Measurements from ENCODE around the gene SOCS7.

SOCS7 gene

DNA sequence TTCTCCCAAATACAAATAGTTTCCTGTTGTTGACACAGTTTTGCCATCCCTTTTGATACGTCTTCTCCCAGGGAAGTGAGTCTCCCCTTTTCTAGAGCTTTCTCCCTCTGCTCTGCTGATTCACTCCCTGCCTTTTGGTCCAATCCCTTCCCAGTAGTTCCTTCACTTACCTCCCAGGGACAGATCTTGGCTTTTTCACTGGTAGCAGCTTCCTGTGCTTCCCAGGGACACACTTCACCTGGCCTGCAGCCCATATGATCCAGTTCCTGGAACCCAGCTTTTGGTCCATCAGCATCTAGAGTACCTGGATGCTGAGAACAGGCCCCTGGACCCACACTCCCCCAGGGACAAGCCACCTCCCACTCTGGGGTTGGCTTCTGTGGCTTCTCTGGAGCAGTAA is 23.7 kb upstream of the SOCS7 start:
- Histone ChIP-seq H3K9me3 (ENCODE audit: control insufficient read depth, insufficient read depth, low read depth, low read length) (no peaks in the 10 kb centered on the region), H3K4me3 (ENCODE audit: low read depth, low read length) (no peak overlapping the region), H3K27me3 (ENCODE audit: control insufficient read depth, insufficient read depth, low read length) (no peaks in the 10 kb centered on the region), H3K9ac (ENCODE audit: low read length) (no peak overlapping the region), H3K4me1 (ENCODE audit: control insufficient read depth, insufficient read depth, low read length) (peaks cover 21% of the 10 kb centered on the region), H3K27ac (ENCODE audit: low read depth, low read length) (no peak overlapping the region), H3K36me3 (ENCODE audit: control insufficient read depth, insufficient read depth, low read length) (peaks cover 13% of the 10 kb centered on the region)

DNA sequence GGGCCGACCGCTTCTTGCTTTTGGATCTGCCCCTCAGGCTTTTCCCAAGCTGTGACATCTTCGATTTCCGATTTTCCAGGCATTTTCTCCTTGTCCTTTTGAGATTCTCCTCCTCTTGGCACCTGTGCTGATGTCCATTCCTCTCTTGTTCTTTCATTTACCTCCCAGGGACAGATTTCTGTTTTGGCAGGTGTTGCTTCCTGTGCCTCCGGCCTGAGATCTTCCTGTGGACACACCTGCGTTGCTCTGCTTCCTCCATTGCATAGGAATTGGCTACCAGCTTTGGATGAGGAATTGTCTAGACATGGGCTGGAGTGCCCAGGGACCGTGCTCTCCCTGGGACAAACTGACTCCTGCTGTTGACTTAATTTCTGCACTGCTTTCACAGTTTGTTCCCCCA is 23.0 kb upstream of the SOCS7 start:
- Histone ChIP-seq H3K36me3 (ENCODE audit: control insufficient read depth, insufficient read depth, low read length) (peaks cover 7% of the 10 kb centered on the region), H3K4me1 (ENCODE audit: control insufficient read depth, insufficient read depth, low read length) (peaks cover 21% of the 10 kb centered on the region), H3K27ac (ENCODE audit: low read depth, low read length) (no peak overlapping the region), H3K27me3 (ENCODE audit: control insufficient read depth, insufficient read depth, low read length) (no peaks in the 10 kb centered on the region), H3K9me3 (ENCODE audit: control insufficient read depth, insufficient read depth, low read depth, low read length) (no peaks in the 10 kb centered on the region), H3K4me3 (ENCODE audit: low read depth, low read length) (no peak overlapping the region), H3K9ac (ENCODE audit: low read length) (no peak overlapping the region)

DNA sequence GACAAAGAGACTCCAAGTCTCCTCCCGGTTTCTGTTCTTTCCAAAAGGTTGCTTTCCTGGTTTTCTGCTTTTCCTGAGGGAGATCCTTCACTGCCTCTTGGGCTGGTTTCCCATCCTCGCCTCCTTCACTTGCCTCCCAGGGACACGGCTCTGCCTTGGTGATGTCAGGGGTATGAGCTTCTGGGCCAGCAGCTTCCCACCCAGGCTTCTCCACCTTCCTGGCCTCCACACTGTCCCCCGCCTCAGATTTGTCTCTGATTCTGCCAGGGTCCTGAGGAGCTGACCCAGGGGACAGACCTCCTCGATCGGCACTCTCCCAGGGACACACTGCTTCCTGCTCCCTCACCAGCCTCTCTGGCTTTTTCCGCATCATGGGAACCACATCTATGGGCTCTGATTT is 22.4 kb upstream of the SOCS7 start:
- peaks cover 14% of the 10 kb centered on the region for H3K4me1 ChIP-seq (ENCODE audit: control insufficient read depth, insufficient read depth, low read length)
- H3K27ac ChIP-seq (ENCODE audit: low read depth, low read length): no peak overlapping the region
- no peaks in the 10 kb centered on the region for H3K9me3 ChIP-seq (ENCODE audit: control insufficient read depth, insufficient read depth, low read depth, low read length)
- no peaks in the 10 kb centered on the region; the same call in 1 of the 2 replicates for H3K36me3 ChIP-seq (ENCODE audit: control insufficient read depth, insufficient read depth, low read length)
- H3K27me3 ChIP-seq (ENCODE audit: control insufficient read depth, insufficient read depth, low read length): no peaks in the 10 kb centered on the region
- no peak overlapping the region for H3K4me3 ChIP-seq (ENCODE audit: low read depth, low read length)
- H3K9ac ChIP-seq (ENCODE audit: low read length): no peak overlapping the region

DNA sequence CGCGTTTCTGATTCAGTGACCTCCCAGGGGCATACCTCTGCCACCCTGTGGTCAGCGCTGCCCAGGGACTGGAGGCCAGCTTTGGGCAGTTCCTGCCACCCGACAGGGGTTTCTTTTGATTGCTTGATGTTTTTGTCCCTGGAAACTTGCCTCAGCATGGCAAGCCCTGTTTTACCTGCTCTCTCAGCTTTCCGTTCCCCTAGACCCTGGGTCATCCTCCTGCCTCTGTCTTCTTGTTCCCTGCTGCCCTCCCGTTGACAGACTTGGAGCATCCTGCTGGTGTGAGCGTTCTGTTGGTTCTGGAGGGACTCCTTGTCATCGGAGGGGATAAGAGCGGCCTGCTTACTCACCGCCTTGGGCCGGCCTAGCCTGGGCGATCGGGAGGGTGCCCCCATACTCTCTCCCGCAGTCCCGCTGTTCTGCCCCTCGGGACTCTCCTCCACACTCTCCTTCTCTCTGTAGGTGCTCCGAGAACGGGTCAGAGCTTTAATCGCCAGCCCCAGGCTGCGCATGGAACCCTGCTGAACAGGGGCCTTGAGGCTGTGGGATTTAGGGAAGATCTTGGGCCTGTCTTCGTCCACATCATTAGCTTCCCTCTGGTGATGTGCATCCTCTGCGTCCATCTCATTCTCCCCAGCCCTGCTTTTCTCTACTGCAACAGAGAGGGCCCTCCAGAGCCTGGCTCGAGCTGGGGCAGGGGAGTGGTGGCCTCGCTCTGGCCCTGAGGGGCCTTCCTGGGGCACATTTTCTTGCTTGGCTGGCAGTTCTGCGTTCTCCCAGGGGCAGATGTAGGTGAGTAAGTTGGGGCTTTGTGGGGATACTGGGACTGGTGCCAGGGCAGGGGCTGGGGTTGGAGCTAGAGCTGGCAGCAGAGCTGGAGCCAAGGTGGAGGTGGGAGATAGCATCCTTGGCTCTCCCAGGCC is 21.6 kb upstream of the SOCS7 start:
- Histone ChIP-seq H3K9me3 (ENCODE audit: control insufficient read depth, insufficient read depth, low read depth, low read length) (no peaks in the 10 kb centered on the region), H3K27ac (ENCODE audit: low read depth, low read length) (no peak overlapping the region), H3K9ac (ENCODE audit: low read length) (no peak overlapping the region), H3K36me3 (ENCODE audit: control insufficient read depth, insufficient read depth, low read length) (no peaks in the 10 kb centered on the region; the same call in 1 of the 2 replicates), H3K4me3 (ENCODE audit: low read depth, low read length) (no peak overlapping the region), H3K4me1 (ENCODE audit: control insufficient read depth, insufficient read depth, low read length) (peaks cover 7% of the 10 kb centered on the region), H3K27me3 (ENCODE audit: control insufficient read depth, insufficient read depth, low read length) (no peaks in the 10 kb centered on the region)

DNA sequence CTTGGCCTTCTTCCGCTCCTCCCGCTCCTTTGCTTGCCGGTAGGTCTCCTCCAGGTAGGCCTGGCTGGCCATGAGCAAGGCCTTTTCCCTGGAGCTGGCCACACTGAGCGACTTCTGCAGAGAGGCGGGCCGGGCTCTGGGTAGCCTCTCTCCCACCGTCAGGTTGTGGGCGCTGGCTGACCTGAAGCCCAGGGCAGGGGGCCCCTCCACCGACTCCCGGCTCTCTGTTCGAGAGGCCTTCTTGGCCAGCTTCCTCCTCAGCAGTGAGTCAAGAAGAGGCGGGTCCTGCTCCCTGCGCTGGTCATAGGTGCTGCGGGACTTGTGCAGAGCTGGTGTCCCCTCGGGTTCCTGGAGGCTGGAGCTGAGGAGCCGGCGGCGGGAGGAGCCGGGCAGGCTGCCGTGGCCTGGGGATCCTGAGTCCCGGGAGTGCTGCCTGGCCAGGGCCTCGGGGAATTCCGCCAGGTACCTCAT is 20.7 kb upstream of the SOCS7 start:
- Histone ChIP-seq H3K36me3 (ENCODE audit: control insufficient read depth, insufficient read depth, low read length) (no peaks in the 10 kb centered on the region; the same call in 1 of the 2 replicates), H3K27ac (ENCODE audit: low read depth, low read length) (no peak overlapping the region), H3K27me3 (ENCODE audit: control insufficient read depth, insufficient read depth, low read length) (no peaks in the 10 kb centered on the region), H3K4me3 (ENCODE audit: low read depth, low read length) (no peak overlapping the region), H3K4me1 (ENCODE audit: control insufficient read depth, insufficient read depth, low read length) (no peaks in the 10 kb centered on the region), H3K9me3 (ENCODE audit: control insufficient read depth, insufficient read depth, low read depth, low read length) (no peaks in the 10 kb centered on the region), H3K9ac (ENCODE audit: low read length) (no peak overlapping the region)

DNA sequence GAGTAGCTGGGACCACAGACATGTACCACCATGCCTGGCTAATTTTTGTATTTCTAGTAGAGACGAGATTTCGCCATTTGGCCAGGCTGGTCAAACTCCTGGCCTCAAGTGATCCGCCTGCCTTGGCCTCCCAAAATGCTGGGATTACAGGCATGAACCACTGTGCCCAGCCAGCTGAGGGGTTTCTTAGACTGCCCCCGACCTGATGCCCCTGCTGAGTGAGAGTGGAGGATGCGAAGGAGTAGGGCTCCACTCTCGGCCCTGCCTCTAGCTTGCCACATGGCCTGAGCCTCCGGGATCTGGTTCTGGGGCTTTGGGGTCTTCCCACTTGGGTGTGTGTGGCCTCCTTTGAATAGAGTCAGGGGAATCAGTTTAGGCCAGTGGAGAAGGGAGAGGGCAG is 18.9 kb upstream of the SOCS7 start:
- H3K27me3 ChIP-seq (ENCODE audit: control insufficient read depth, insufficient read depth, low read length): no peaks in the 10 kb centered on the region
- no peaks in the 10 kb centered on the region for H3K4me1 ChIP-seq (ENCODE audit: control insufficient read depth, insufficient read depth, low read length)

DNA sequence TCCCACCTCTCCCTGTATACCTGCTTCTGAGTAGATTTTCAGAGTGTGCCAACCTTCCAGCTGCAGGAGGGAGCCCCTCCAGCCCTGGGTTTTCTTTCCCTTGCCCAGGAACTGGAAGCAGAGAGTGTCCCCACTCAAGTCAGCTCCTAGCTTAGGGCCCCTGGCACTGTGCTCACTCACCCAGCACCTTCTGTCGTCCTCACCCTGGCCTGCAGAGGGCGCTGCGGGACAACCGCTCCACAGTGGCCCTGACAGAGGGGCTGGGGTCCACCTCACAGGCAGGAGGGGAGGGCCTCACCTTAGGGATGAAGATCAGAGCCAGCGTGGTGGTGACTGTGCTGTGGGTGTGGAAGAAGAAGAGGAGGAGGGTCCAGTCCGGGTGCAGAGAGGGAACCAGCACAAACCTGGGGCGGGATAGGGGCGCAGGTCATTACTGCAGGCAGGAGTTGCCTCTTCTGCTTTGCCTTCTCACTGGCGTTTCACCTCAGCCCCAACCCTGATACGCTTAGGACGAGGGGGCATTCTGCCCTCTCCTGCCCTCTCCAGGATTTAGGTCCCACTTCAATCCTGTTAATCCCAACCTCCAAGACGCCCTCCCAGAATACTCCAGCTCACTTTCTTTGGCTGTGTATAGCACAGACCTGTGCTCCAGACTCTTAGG is 17.9 kb upstream of the SOCS7 start:
- no peaks in the 10 kb centered on the region for H3K9me3 ChIP-seq (ENCODE audit: control insufficient read depth, insufficient read depth, low read depth, low read length)
- no peaks in the 10 kb centered on the region for H3K4me1 ChIP-seq (ENCODE audit: control insufficient read depth, insufficient read depth, low read length)
- H3K9ac ChIP-seq (ENCODE audit: low read length): no peak overlapping the region
- no peak overlapping the region for H3K4me3 ChIP-seq (ENCODE audit: low read depth, low read length)
- H3K27ac ChIP-seq (ENCODE audit: low read depth, low read length): no peak overlapping the region
- H3K27me3 ChIP-seq (ENCODE audit: control insufficient read depth, insufficient read depth, low read length): no peaks in the 10 kb centered on the region
- H3K36me3 ChIP-seq (ENCODE audit: control insufficient read depth, insufficient read depth, low read length): no peaks in the 10 kb centered on the region

More for the DNA sequence above, 18.9 kb upstream of the SOCS7 start:
- Histone ChIP-seq H3K9ac (ENCODE audit: low read length) (no peak overlapping the region), H3K9me3 (ENCODE audit: control insufficient read depth, insufficient read depth, low read depth, low read length) (no peaks in the 10 kb centered on the region), H3K27ac (ENCODE audit: low read depth, low read length) (no peak overlapping the region), H3K36me3 (ENCODE audit: control insufficient read depth, insufficient read depth, low read length) (no peaks in the 10 kb centered on the region), H3K4me3 (ENCODE audit: low read depth, low read length) (no peak overlapping the region)

DNA sequence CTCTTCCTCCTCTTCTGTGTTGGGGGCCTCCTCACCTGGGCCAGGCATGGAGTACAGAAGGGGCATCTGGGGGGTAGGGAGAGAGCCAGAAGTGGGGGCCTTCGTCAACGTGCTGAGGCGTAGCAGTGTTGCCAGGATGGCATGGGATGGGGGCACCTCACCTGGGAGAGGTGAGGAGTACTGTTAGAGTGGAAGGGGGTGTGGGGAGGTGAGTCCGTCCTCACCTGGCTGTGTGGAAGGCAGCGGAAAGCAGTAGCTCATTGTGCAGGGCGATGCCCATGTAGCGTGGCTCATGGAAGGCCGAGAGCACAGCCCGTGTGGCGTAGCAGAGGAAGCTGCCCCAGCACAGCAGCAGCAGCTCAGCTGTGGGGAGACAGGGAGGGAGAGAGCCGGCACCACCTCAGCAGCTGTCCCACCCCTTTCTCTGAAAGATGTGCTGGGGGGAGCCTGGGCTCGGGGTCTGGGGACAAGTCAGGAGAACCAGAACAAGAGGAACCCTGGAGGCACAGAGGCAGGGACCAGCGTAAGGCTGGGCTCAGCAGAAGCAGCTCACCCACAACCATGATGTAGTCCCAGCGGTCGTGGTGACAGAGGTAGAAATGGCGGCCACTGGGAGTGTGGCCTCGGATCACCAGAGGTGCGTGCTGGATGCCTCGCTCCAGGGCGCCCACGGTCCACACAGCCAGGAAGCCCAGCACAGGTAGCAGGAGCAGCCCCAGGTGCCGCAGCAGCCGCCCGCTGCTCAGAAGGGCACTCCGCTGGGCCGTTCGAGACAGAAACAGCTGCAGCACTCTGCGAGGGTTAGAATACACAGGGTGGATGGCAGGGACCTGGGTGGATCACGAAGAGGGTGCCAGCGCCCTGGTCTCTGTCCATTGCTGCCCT is 16.9 kb upstream of the SOCS7 start:
- H3K9ac ChIP-seq (ENCODE audit: low read length): no peak overlapping the region
- no peak overlapping the region for H3K4me3 ChIP-seq (ENCODE audit: low read depth, low read length)
- H3K4me1 ChIP-seq (ENCODE audit: control insufficient read depth, insufficient read depth, low read length): no peaks in the 10 kb centered on the region
- H3K9me3 ChIP-seq (ENCODE audit: control insufficient read depth, insufficient read depth, low read depth, low read length): no peaks in the 10 kb centered on the region
- H3K36me3 ChIP-seq (ENCODE audit: control insufficient read depth, insufficient read depth, low read length): no peaks in the 10 kb centered on the region
- H3K27me3 ChIP-seq (ENCODE audit: control insufficient read depth, insufficient read depth, low read length): no peaks in the 10 kb centered on the region
- no peak overlapping the region for H3K27ac ChIP-seq (ENCODE audit: low read depth, low read length)

DNA sequence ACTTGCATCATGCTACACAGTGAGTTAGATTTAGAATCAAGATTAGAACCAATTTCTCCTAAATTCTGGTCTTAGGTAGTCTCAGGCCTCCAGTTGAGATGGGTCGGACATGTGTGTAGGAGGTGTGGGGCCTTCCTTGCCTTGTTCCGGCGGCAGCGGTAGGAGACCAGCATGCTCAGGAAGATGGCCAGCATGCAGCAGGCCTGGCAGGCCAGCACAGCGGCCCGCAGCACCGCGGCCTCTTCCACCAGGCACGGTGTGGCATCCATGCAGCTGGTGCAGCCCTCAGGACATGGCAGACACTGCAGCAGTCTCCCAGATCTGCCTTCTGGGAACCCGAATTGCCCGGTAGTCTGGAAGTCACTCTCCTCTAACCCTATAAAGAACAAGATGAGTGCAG is 14.8 kb upstream of the SOCS7 start:
- no peak overlapping the region for H3K9ac ChIP-seq (ENCODE audit: low read length)

DNA sequence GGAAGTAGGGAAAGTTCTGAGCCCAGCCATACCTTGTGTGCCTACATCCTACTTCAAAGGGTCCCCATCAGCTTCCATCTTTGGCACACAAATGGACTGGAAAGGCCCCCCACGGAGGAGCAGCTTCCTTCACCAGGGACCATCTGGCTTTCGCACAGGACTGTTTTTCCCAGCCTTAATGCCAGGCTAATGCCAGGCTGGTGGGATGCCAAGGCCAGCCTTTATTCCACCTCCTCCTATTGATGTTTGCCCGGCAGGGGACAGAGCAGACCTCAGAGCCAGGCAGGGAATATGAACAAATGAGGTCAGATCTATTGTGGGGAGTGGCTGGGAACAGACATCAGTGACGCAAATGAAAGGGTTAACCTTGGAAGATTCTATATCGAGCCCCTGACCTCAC is 13.6 kb upstream of the SOCS7 start:
- H3K4me1 ChIP-seq (ENCODE audit: control insufficient read depth, insufficient read depth, low read length): peaks cover 12% of the 10 kb centered on the region
- no peaks in the 10 kb centered on the region for H3K36me3 ChIP-seq (ENCODE audit: control insufficient read depth, insufficient read depth, low read length)
- no peaks in the 10 kb centered on the region for H3K27me3 ChIP-seq (ENCODE audit: control insufficient read depth, insufficient read depth, low read length)
- H3K4me3 ChIP-seq (ENCODE audit: low read depth, low read length): no peak overlapping the region
- H3K9ac ChIP-seq (ENCODE audit: low read length): no peak overlapping the region
- H3K27ac ChIP-seq (ENCODE audit: low read depth, low read length): no peak overlapping the region
- H3K9me3 ChIP-seq (ENCODE audit: control insufficient read depth, insufficient read depth, low read depth, low read length): no peaks in the 10 kb centered on the region

More for the DNA sequence above, 14.8 kb upstream of the SOCS7 start:
- Histone ChIP-seq H3K4me1 (ENCODE audit: control insufficient read depth, insufficient read depth, low read length) (peaks cover 10% of the 10 kb centered on the region), H3K36me3 (ENCODE audit: control insufficient read depth, insufficient read depth, low read length) (no peaks in the 10 kb centered on the region), H3K9me3 (ENCODE audit: control insufficient read depth, insufficient read depth, low read depth, low read length) (no peaks in the 10 kb centered on the region), H3K4me3 (ENCODE audit: low read depth, low read length) (no peak overlapping the region), H3K27me3 (ENCODE audit: control insufficient read depth, insufficient read depth, low read length) (no peaks in the 10 kb centered on the region), H3K27ac (ENCODE audit: low read depth, low read length) (no peak overlapping the region)
